HepG2 (cell line): ENCODE results near the gene SERPINA3. TPM values are rescaled to one million over a fixed set of nuclear protein-coding genes. Genes with fewer than 3 reads are reported as not detected.
A peak's percentile ranks its signal among the peaks of the same experiment; 100 is the strongest.

ENCODE experiments used
- ATAC-seq: fragments of 200-7000 bp; cut with Tn5 transposase; 3 replicates; pipeline ENCODE4 v1.9.1; 2020; ENCODE audit warnings: mild to moderate bottlenecking, moderate library complexity
- BruUV-seq: library from RNA; stranded (reverse); fragments of 400-500 nt; replicated peaks from 2 replicates; lab custom pipeline; 2021; lab: Mats Ljungman, UMichigan
- CTCF ChIA-PET: fragments of 300-600 bp; formaldehyde crosslinking; extraction: SDS; loops from one replicate; lab custom pipeline; 2021; ENCODE audit warnings: low total read pairs, inconsistent platforms, low intra/inter-chr PET ratio; lab: Yijun Ruan, JAX
- POLR2A ChIA-PET: fragments of 350-600 bp; sonication (Branson Sonifier 250); formaldehyde crosslinking; loops from one replicate; lab custom pipeline; 2020; ENCODE audit warnings: antibody characterized with exemption, inconsistent platforms; lab: Yijun Ruan, JAX
- DNase-seq: peaks from one replicate; pipeline ENCODE4 v3.0.0-alpha.2; 2015; ENCODE audit warnings: low spot score
- FAIRE-seq: peaks from 3 replicates; lab custom pipeline; 2011; peaks lifted over from hg19 to GRCh38; lab: Jason Lieb, UNC
- H2AFZ ChIP-seq: one replicate; pipeline ENCODE4 v1.6.1; 2011; ENCODE audit warnings: low read length, inconsistent platforms
- H3K27ac ChIP-seq: fragments of 300-600 bp; 3 replicates; pipeline ENCODE4 v1.8.0; 2011; ENCODE audit warnings: mixed run types, mild to moderate bottlenecking, mixed read lengths, low read length, inconsistent platforms; ENCODE audit not compliant: insufficient read depth; ENCODE audit errors: extremely low read length
- H3K27me3 ChIP-seq, 2 experiments: fragments of 200-600 bp in 1 of 2; 2 replicates in 1 of 2; 3 replicates in 1 of 2; pipeline versions ENCODE4 v1.6.0 to v1.8.0; 2011; ENCODE audit warnings: low read length in 2 of 2, mild to moderate bottlenecking in 2 of 2, moderate library complexity in 2 of 2, inconsistent platforms in 1 of 2; ENCODE audit not compliant: insufficient read depth in 2 of 2, control insufficient read depth in 1 of 2
- H3K36me3 ChIP-seq, 2 experiments: fragments of 200-600 bp in 1 of 2; replicated peaks in 1 of 2; 2 replicates in 1 of 2; 3 replicates in 1 of 2; pipeline versions ENCODE4 v1.5.1 to v1.8.0; 2011; ENCODE audit warnings: low read length in 2 of 2, inconsistent platforms in 1 of 2; ENCODE audit not compliant: insufficient read depth in 2 of 2, control insufficient read depth in 1 of 2
- H3K4me1 ChIP-seq: 2 replicates; pipeline ENCODE4 v1.5.1; 2012; ENCODE audit warnings: low read length, inconsistent platforms; ENCODE audit not compliant: insufficient read depth
- H3K4me2 ChIP-seq: 2 replicates; pipeline ENCODE4 v1.6.0; 2011; ENCODE audit warnings: low read depth, low read length, inconsistent platforms
- H3K4me3 ChIP-seq, 3 experiments: fragments of 200-600 bp in 1 of 3; sonication (generic), shearing (Covaris generic) in 1 of 3; replicated peaks in 1 of 3; 2 replicates each; pipeline ENCODE4 v1.5.1; 2011 to 2016; ENCODE audit warnings: low read length in 3 of 3, inconsistent platforms in 2 of 3, low read depth in 2 of 3, mild to moderate bottlenecking in 2 of 3, control low read depth in 1 of 3, mixed read lengths in 1 of 3; ENCODE audit not compliant: insufficient read depth in 1 of 3
- H3K79me2 ChIP-seq: one replicate; pipeline ENCODE4 v1.6.1; 2011; ENCODE audit warnings: low read length, inconsistent platforms; ENCODE audit not compliant: insufficient read depth
- H3K9ac ChIP-seq: 2 replicates; pipeline ENCODE4 v1.6.0; 2011; ENCODE audit warnings: mild to moderate bottlenecking, low read depth, low read length, inconsistent platforms; ENCODE audit not compliant: insufficient read depth
- H3K9me3 ChIP-seq: 2 replicates; pipeline ENCODE4 v1.5.1; 2012; ENCODE audit warnings: mild to moderate bottlenecking, low read length
- H4K20me1 ChIP-seq: 2 replicates; pipeline ENCODE4 v1.6.0; 2011; ENCODE audit warnings: inconsistent platforms, mild to moderate bottlenecking, low read length, moderate library complexity; ENCODE audit not compliant: insufficient read depth
- CHD2 ChIP-seq: IDR thresholded peaks from 2 replicates; pipeline ENCODE4 v1.6.1; 2011; ENCODE audit warnings: low read depth, low read length, improper control_type of control experiment
- GZF1 ChIP-seq: sonication (generic); formaldehyde crosslinking; IDR thresholded peaks from 2 replicates; pipeline ENCODE4 v1.5.1; 2020; ENCODE audit warnings: mild to moderate bottlenecking, missing genetic modification reagents
- HOXA3 ChIP-seq: sonication (generic); formaldehyde crosslinking; IDR thresholded peaks from 2 replicates; pipeline ENCODE4 v1.5.0; 2020; ENCODE audit warnings: missing genetic modification reagents
- IRF2 ChIP-seq: IDR thresholded peaks from 2 replicates; pipeline ENCODE4 v1.6.1; 2018; ENCODE audit warnings: missing genetic modification reagents, missing compliant biosample characterization
- MAFK ChIP-seq, 2 experiments: IDR thresholded peaks in 1 of 2; conservative IDR thresholded peaks in 1 of 2; 2 replicates each; pipeline ENCODE4 v1.6.1; 2011; ENCODE audit warnings: improper control_type of control experiment in 2 of 2, low read length in 2 of 2
- NFE2L2 ChIP-seq: fragments of 150-350 bp; IDR thresholded peaks from 2 replicates; pipeline ENCODE4 v1.6.1; 2014; ENCODE audit warnings: low read length
- SMARCE1 ChIP-seq: fragments of 450-650 bp; IDR thresholded peaks from 2 replicates; pipeline ENCODE4 v1.6.1; 2017; ENCODE audit warnings: borderline replicate concordance
- ZEB1 ChIP-seq: IDR thresholded peaks from 2 replicates; pipeline ENCODE4 v1.6.1; 2012; ENCODE audit warnings: mild to moderate bottlenecking, low read depth, inconsistent platforms; ENCODE audit not compliant: insufficient replicate concordance
- ZNF10 ChIP-seq: sonication (generic); formaldehyde crosslinking; IDR thresholded peaks from 2 replicates; pipeline ENCODE4 v1.4.0; 2020; ENCODE audit warnings: mild to moderate bottlenecking, low read depth, missing genetic modification reagents, borderline replicate concordance
- ZNF138 ChIP-seq: sonication (generic); formaldehyde crosslinking; IDR thresholded peaks from 2 replicates; pipeline ENCODE4 v1.5.0; 2020; ENCODE audit warnings: mild to moderate bottlenecking, low read depth, missing genetic modification reagents
- ZNF329 ChIP-seq: sonication (generic); formaldehyde crosslinking; IDR thresholded peaks from 2 replicates; pipeline ENCODE4 v1.9.0; 2021; ENCODE audit warnings: low read depth, mild to moderate bottlenecking, missing genetic modification reagents
- ZSCAN25 ChIP-seq: sonication (generic); formaldehyde crosslinking; IDR thresholded peaks from 2 replicates; pipeline ENCODE4 v1.8.0; 2022; ENCODE audit warnings: mild to moderate bottlenecking, missing genetic modification reagents
- WGBS: methylation state at CpG from one replicate; pipeline ENCODE4 v1.1.6; 2017; ENCODE audit warnings: low lambda C conversion rate; 5-methylcytosine and 5-hydroxymethylcytosine counted together
- in situ Hi-C: cut with HindIII; loops from 2 replicates; pipeline ENCODE4 v1.10.0; 2017; ENCODE audit warnings: low pct_unique_long_range_greater_than_20kb; ENCODE audit not compliant: extremely low pct_ligation_motif_present
- intact Hi-C: fragments of 100-400 bp; cut with micrococcal nuclease; formaldehyde crosslinking; loops from one replicate; pipeline ENCODE4 v1.10.0; 2022; ENCODE audit not compliant: unreplicated experiment
- polyA plus RNA-seq, 8 experiments: library from polyadenylated mRNA; depleted of rRNA in 3 of 8; stranded (reverse) in 7 of 8; unstranded in 1 of 8; fragments of >200 nt; fragmentation: Illumina TruSeq in 4 of 8; extraction: Trizol in 4 of 8; gene quantifications; 2 replicates each; pipeline versions ENCODE4 v1.2.1 to v1.2.3, GENCODE V29; 2011 to 2016; ENCODE audit warnings: low read depth in 4 of 8, missing spikeins in 1 of 8, mixed read lengths in 1 of 8; ENCODE audit not compliant: insufficient read depth in 1 of 8
- total RNA-seq, 5 experiments: library from RNA; depleted of rRNA; stranded (reverse); fragments of >200 nt; fragmentation: Illumina TruSeq; extraction: Trizol; gene quantifications; 2 replicates each; pipeline ENCODE4 v1.2.3, GENCODE V29; 2016; ENCODE audit warnings: low read depth in 1 of 5
- TF ChIP-seq, protein P1 (sequence below): sonication (generic); formaldehyde crosslinking; IDR thresholded peaks from 2 replicates; pipeline ENCODE4 v1.8.1; 2022; ENCODE audit warnings: low read depth, mild to moderate bottlenecking, missing genetic modification reagents
- TF ChIP-seq, protein P2 (sequence below): sonication (generic); formaldehyde crosslinking; IDR thresholded peaks from 2 replicates; pipeline ENCODE4 v1.8.0; 2022; ENCODE audit warnings: missing genetic modification reagents, mild to moderate bottlenecking, borderline replicate concordance

Gene SERPINA3
- total and polyA plus RNA-seq, 2 of the 13 experiments (the other 11 are each of a cell fraction or from before 2014, with no cell fraction given): 825 to 2,200 TPM

DNA sequence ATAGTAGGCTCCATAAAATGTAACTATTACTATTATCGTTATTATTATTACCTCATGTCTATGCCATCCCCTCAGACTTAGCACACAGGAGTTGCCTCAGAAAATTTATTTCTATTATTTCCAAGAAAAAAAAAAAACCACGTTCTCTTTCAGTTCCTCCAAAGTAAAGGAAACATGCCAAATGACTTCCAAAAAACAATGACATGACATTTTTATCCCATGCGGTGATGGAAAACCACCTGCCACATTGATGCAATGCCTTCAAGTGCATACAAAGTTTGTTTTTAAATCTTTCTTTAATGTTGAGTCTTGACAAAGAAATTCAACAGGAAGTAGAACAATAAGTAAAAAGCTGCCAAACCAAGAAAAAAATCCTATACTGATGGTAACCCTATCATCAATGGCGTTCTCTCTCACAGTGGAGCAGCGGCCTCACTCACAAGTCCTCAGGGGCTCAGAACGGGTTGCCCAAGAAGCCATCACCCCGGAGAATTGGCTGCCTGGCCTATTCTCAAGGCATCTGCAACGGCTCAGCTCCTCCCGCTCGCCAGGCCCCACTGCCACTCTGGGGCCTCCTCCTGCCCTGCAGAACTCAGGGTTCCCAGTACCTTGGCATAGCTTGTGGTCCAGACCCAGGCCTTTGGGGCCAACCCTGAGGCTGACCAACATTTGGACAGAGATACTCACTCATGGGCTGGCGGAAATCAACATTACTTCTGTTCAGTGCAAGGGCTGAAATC, 51.9 kb downstream of the SERPINA3 start:
- H4K20me1 ChIP-seq: no peaks in the 10 kb centered on the region
- DNase-seq: no peak
- H2AFZ ChIP-seq: no peak overlapping the region
- intact Hi-C loops: no loop called here
- H3K9ac ChIP-seq: no peak overlapping the region
- FAIRE-seq: no peak
- TF ChIP-seq NFE2L2: peak; percentile 44; the same call in 1 of the 2 replicates
- TF ChIP-seq, protein P1, sequence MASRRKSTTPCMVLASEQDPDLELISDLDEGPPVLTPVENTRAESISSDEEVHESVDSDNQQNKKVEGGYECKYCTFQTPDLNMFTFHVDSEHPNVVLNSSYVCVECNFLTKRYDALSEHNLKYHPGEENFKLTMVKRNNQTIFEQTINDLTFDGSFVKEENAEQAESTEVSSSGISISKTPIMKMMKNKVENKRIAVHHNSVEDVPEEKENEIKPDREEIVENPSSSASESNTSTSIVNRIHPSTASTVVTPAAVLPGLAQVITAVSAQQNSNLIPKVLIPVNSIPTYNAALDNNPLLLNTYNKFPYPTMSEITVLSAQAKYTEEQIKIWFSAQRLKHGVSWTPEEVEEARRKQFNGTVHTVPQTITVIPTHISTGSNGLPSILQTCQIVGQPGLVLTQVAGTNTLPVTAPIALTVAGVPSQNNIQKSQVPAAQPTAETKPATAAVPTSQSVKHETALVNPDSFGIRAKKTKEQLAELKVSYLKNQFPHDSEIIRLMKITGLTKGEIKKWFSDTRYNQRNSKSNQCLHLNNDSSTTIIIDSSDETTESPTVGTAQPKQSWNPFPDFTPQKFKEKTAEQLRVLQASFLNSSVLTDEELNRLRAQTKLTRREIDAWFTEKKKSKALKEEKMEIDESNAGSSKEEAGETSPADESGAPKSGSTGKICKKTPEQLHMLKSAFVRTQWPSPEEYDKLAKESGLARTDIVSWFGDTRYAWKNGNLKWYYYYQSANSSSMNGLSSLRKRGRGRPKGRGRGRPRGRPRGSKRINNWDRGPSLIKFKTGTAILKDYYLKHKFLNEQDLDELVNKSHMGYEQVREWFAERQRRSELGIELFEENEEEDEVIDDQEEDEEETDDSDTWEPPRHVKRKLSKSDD (CRISPR knock-in tag): no peak
- 0 out of 4 replicates have a peak, but pooled peaks of 1 of the 2 experiments have one; percentile 6 for TF ChIP-seq MAFK (conservative IDR thresholded peaks at IDR 0.05 in 1 of 2, IDR thresholded peaks at IDR 0.05 in 1 of 2; ENCODE audit: low read length in 2 of 2)
- TF ChIP-seq, all 625 proteins: peak for 2
- in situ Hi-C loops: no loop called here
- no peaks in the 10 kb centered on the region for H3K79me2 ChIP-seq
- H3K4me3 ChIP-seq: no peak overlapping the region
- H3K27me3 ChIP-seq: peaks cover 0 to 16% of the 10 kb centered on the region in 2 experiments; a peak in 3 of 5 replicates
- peaks cover 13% of the 10 kb centered on the region; the same call in 1 of the 2 replicates for H3K4me1 ChIP-seq
- no peak overlapping the region for H3K4me2 ChIP-seq
- H3K9me3 ChIP-seq: no peaks in the 10 kb centered on the region
- 72% methylated on average over 11 of the region's 11 CpGs for WGBS
- H3K27ac ChIP-seq: no peak overlapping the region
- BruUV-seq: no TSS peak
- POLR2A ChIA-PET: no interaction called here
- CTCF ChIA-PET: no interaction called here
- ATAC-seq: no peak
- no peaks in the 10 kb centered on the region for H3K36me3 ChIP-seq

DNA sequence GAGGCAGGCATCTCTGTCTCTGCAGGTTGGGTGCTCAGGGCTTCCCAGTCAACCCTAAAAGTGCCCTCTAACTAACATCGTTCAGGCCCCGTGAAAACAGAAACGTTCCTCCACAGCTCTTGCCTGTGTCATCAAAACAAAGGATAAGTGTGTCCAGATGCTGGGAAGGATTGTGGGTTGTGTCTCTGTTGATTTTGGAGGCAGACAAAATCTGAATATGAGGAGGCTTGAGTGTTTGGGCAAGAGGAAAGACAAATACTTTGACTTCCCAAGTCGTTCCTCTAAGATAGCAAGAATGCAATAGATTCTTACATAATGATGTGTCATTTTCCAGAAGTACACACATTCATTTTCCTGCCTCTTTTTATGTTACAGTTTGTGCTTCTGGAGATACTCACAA, 52.9 kb downstream of the SERPINA3 start:
- Histone ChIP-seq H3K36me3 (no peaks in the 10 kb centered on the region), H4K20me1 (no peaks in the 10 kb centered on the region), H3K79me2 (no peaks in the 10 kb centered on the region), H3K9me3 (no peaks in the 10 kb centered on the region), H2AFZ (no peak overlapping the region), H3K27ac (no peak overlapping the region), H3K9ac (no peak overlapping the region), H3K4me2 (no peak overlapping the region), H3K27me3 (peaks cover 0 to 16% of the 10 kb centered on the region in 2 experiments; a peak in 3 of 5 replicates), H3K4me1 (peaks cover 17% of the 10 kb centered on the region), H3K4me3 (no peak overlapping the region)
- ChIA-PET POLR2A (interaction anchor here (0.6 kb wide), 1 partner anchor 67 kb away, joined by 4 read pairs; no protein-coding TSS in a partner anchor), CTCF (no interaction called here)
- no peak for FAIRE-seq
- in situ Hi-C loops (no loop called here), intact Hi-C loops (no loop called here)
- no peak for ATAC-seq
- 0% methylated on average over 4 of the region's 4 CpGs for WGBS
- no peak for DNase-seq
- BruUV-seq: no TSS peak
- TF ChIP-seq HOXA3 (CRISPR knock-in tag) (no peak), IRF2 (CRISPR knock-in tag) (no peak), ZNF329 (CRISPR knock-in tag) (no peak), ZNF10 (CRISPR knock-in tag) (no peak), SMARCE1 (no peak), GZF1 (CRISPR knock-in tag) (no peak), CHD2 (no peak), ZSCAN25 (no peak), ZNF138 (CRISPR knock-in tag) (no peak), ZEB1 (no peak)
- TF ChIP-seq, protein P2, sequence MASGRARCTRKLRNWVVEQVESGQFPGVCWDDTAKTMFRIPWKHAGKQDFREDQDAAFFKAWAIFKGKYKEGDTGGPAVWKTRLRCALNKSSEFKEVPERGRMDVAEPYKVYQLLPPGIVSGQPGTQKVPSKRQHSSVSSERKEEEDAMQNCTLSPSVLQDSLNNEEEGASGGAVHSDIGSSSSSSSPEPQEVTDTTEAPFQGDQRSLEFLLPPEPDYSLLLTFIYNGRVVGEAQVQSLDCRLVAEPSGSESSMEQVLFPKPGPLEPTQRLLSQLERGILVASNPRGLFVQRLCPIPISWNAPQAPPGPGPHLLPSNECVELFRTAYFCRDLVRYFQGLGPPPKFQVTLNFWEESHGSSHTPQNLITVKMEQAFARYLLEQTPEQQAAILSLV (CRISPR knock-in tag): no peak
